ENCODE data around the gene LRMDA.

GRCh38 chr10:75657351-75657750 lies 225.9 kb downstream of the LRMDA start:
- TF ChIP-seq CTCF (IDR thresholded peaks at IDR 0.05) = no peak
- TF ChIP-seq POLR2A (IDR thresholded peaks at IDR 0.05) = no peak
